22Rv1 (cell line): Measurements from ENCODE around the gene ICE2.

Experiments
- CTCF ChIP-seq: fragments of 450-650 bp; IDR thresholded peaks from 2 replicates; pipeline ENCODE4 v1.5.1; 2017; ENCODE audit warnings: mild to moderate bottlenecking
- ZFX ChIP-seq: fragments of 450-650 bp; IDR thresholded peaks from 2 replicates; pipeline ENCODE4 v1.6.1; 2017; ENCODE audit warnings: antibody characterized with exemption, borderline replicate concordance

GRCh38 chr15:60458721-60459120 lies 20.2 kb downstream of the ICE2 start:
- TF ChIP-seq CTCF (no peak), ZFX (no peak)
